HepG2 (cell line): ENCODE data around the gene CCDC87. TPM values are rescaled to one million over a fixed set of nuclear protein-coding genes. Genes with fewer than 3 reads are reported as not detected.
A peak's percentile ranks its signal among the peaks of the same experiment; 100 is the strongest.

Experiments used
- CHCHD3 ChIP-seq: sonication (generic); formaldehyde crosslinking; IDR thresholded peaks from 2 replicates; pipeline ENCODE4 v1.8.0; 2022; ENCODE audit warnings: mild to moderate bottlenecking, missing genetic modification reagents, moderate library complexity
- CTCF ChIP-seq: sonication (generic); formaldehyde crosslinking; IDR thresholded peaks from 2 replicates; pipeline ENCODE4 v1.5.0; 2020; ENCODE audit warnings: mild to moderate bottlenecking, missing genetic modification reagents, moderate library complexity
- GATAD1 ChIP-seq: IDR thresholded peaks from 2 replicates; pipeline ENCODE4 v1.6.1; 2016; ENCODE audit warnings: missing genetic modification reagents, missing compliant biosample characterization
- KLF9 ChIP-seq: IDR thresholded peaks from 2 replicates; pipeline ENCODE4 v1.6.1; 2016; ENCODE audit warnings: low read depth
- MEIS1 ChIP-seq: sonication (generic); formaldehyde crosslinking; IDR thresholded peaks from 2 replicates; pipeline ENCODE4 v1.9.0; 2021; ENCODE audit warnings: mild to moderate bottlenecking, missing genetic modification reagents, moderate library complexity, borderline replicate concordance
- PHF21A ChIP-seq: sonication (generic); formaldehyde crosslinking; IDR thresholded peaks from 2 replicates; pipeline ENCODE4 v1.5.0; 2020; ENCODE audit warnings: mild to moderate bottlenecking, missing genetic modification reagents
- PLSCR1 ChIP-seq: sonication (generic); formaldehyde crosslinking; IDR thresholded peaks from 2 replicates; pipeline ENCODE4 v1.5.0; 2020; ENCODE audit warnings: missing genetic modification reagents, mild to moderate bottlenecking, borderline replicate concordance
- PRDM4 ChIP-seq: sonication (generic); formaldehyde crosslinking; IDR thresholded peaks from 2 replicates; pipeline ENCODE4 v1.9.0; 2021; ENCODE audit warnings: missing genetic modification reagents, borderline replicate concordance
- RFXAP ChIP-seq: sonication (generic); formaldehyde crosslinking; IDR thresholded peaks from 2 replicates; pipeline ENCODE4 v1.4.0; 2020; ENCODE audit warnings: missing genetic modification reagents, borderline replicate concordance
- USF2 ChIP-seq, 2 experiments: sonication (generic) in 1 of 2; formaldehyde crosslinking in 1 of 2; IDR thresholded peaks; 2 replicates each; pipeline versions ENCODE4 v1.5.1 to v1.6.1; 2011 to 2020; ENCODE audit warnings: borderline replicate concordance in 1 of 2, low read depth in 1 of 2, low read length in 1 of 2, mild to moderate bottlenecking in 1 of 2, missing genetic modification reagents in 1 of 2, moderate library complexity in 1 of 2
- ZBTB26 ChIP-seq: IDR thresholded peaks from 2 replicates; pipeline ENCODE4 v1.6.1; 2016; ENCODE audit warnings: missing compliant biosample characterization, missing genetic modification reagents, borderline replicate concordance
- ZBTB7B ChIP-seq: sonication (generic); formaldehyde crosslinking; IDR thresholded peaks from 2 replicates; pipeline ENCODE4 v1.4.0; 2020; ENCODE audit warnings: missing genetic modification reagents
- ZNF10 ChIP-seq: sonication (generic); formaldehyde crosslinking; IDR thresholded peaks from 2 replicates; pipeline ENCODE4 v1.4.0; 2020; ENCODE audit warnings: mild to moderate bottlenecking, low read depth, missing genetic modification reagents, borderline replicate concordance
- ZNF430 ChIP-seq: sonication (generic); formaldehyde crosslinking; IDR thresholded peaks from 2 replicates; pipeline ENCODE4 v1.9.0; 2021; ENCODE audit warnings: mild to moderate bottlenecking, missing genetic modification reagents
- ZNF672 ChIP-seq: sonication (generic); formaldehyde crosslinking; IDR thresholded peaks from 2 replicates; pipeline ENCODE4 v1.8.1; 2022; ENCODE audit warnings: missing genetic modification reagents
- ZNF772 ChIP-seq: sonication (generic); formaldehyde crosslinking; IDR thresholded peaks from 2 replicates; pipeline ENCODE4 v1.5.0; 2020; ENCODE audit warnings: mild to moderate bottlenecking, missing genetic modification reagents
- ZNF883 ChIP-seq: sonication (generic); formaldehyde crosslinking; IDR thresholded peaks from 2 replicates; pipeline ENCODE4 v1.5.1; 2020; ENCODE audit warnings: mild to moderate bottlenecking, missing genetic modification reagents; ENCODE audit errors: not compliant biosample characterization
- polyA plus RNA-seq, 8 experiments: library from polyadenylated mRNA; depleted of rRNA in 3 of 8; stranded (reverse) in 7 of 8; unstranded in 1 of 8; fragments of >200 nt; fragmentation: Illumina TruSeq in 4 of 8; extraction: Trizol in 4 of 8; gene quantifications; 2 replicates each; pipeline versions ENCODE4 v1.2.1 to v1.2.3, GENCODE V29; 2011 to 2016; ENCODE audit warnings: low read depth in 4 of 8, missing spikeins in 1 of 8, mixed read lengths in 1 of 8; ENCODE audit not compliant: insufficient read depth in 1 of 8
- total RNA-seq, 5 experiments: library from RNA; depleted of rRNA; stranded (reverse); fragments of >200 nt; fragmentation: Illumina TruSeq; extraction: Trizol; gene quantifications; 2 replicates each; pipeline ENCODE4 v1.2.3, GENCODE V29; 2016; ENCODE audit warnings: low read depth in 1 of 5

Gene CCDC87
- total and polyA plus RNA-seq, 2 of the 13 experiments (the other 11 are each of a cell fraction or from before 2014, with no cell fraction given): 0.05 to 0.42 TPM

- no peak for TF ChIP-seq PRDM4 (CRISPR knock-in tag)
- TF ChIP-seq ZNF672 (CRISPR knock-in tag): no peak
- peak; percentile 74; the same call in 1 of the 2 replicates for TF ChIP-seq ZNF430 (CRISPR knock-in tag)
- peak; percentile 69; the same call in 1 of the 2 replicates for TF ChIP-seq KLF9
- TF ChIP-seq ZBTB7B (CRISPR knock-in tag): peak; percentile 67
- TF ChIP-seq CHCHD3 (CRISPR knock-in tag): 0 out of 2 replicates have a peak, but pooled peaks have one; percentile 35
- TF ChIP-seq PLSCR1 (CRISPR knock-in tag): no peak
- TF ChIP-seq CTCF: peak; percentile 85
- no peak for TF ChIP-seq MEIS1 (CRISPR knock-in tag)
- TF ChIP-seq ZBTB26: peak; percentile 78; the same call in 1 of the 2 replicates
- TF ChIP-seq USF2 (IDR thresholded peaks at IDR 0.05; ENCODE audit: low read depth, low read length): no peak
- TF ChIP-seq USF2 (CRISPR knock-in tag; IDR thresholded peaks at IDR 0.05; ENCODE audit: borderline replicate concordance): peak; percentile 43; the same call in 1 of the 2 replicates
- TF ChIP-seq PHF21A (CRISPR knock-in tag): peak; percentile 40; the same call in 1 of the 2 replicates
- TF ChIP-seq ZNF883: peak; percentile 39
- no peak for TF ChIP-seq ZNF10
- TF ChIP-seq RFXAP (CRISPR knock-in tag): peak; percentile 70; the same call in 1 of the 2 replicates
- TF ChIP-seq ZNF772 (CRISPR knock-in tag): peak; percentile 97
- TF ChIP-seq GATAD1 (CRISPR knock-in tag): peak; percentile 51
Observed at GRCh38 chr11:66592457-66593302, at the start of gene CCDC87, which contains the start of gene CCS (continued).
